H1 (cell line): ENCODE data around the gene MAPK8IP3. TPM values are rescaled to one million over a fixed set of nuclear protein-coding genes. Genes with fewer than 3 reads are reported as not detected.

Source experiments
- ATF3 ChIP-seq: IDR thresholded peaks from 2 replicates; pipeline ENCODE4 v1.6.1; 2011; ENCODE audit warnings: low read depth, mild to moderate bottlenecking, low read length; ENCODE audit not compliant: insufficient read depth
- BRCA1 ChIP-seq: IDR thresholded peaks from 2 replicates; pipeline ENCODE4 v1.6.1; 2012; ENCODE audit warnings: low read depth, low read length, improper control_type of control experiment
- CEBPB ChIP-seq: IDR thresholded peaks from 2 replicates; pipeline ENCODE4 v1.6.1; 2012; ENCODE audit warnings: low read depth, low read length
- EGR1 ChIP-seq: IDR thresholded peaks from 2 replicates; pipeline ENCODE4 v1.6.1; 2011; ENCODE audit warnings: low read depth, low read length, borderline replicate concordance
- FOSL1 ChIP-seq: IDR thresholded peaks from 2 replicates; pipeline ENCODE4 v1.6.1; 2011; ENCODE audit warnings: mild to moderate bottlenecking, low read depth, low read length, moderate library complexity; ENCODE audit not compliant: insufficient read depth
- MAX ChIP-seq: IDR thresholded peaks from 2 replicates; pipeline ENCODE4 v1.6.1; 2012; ENCODE audit warnings: inconsistent platforms
- POU5F1 ChIP-seq: IDR thresholded peaks from 2 replicates; pipeline ENCODE4 v1.6.1; 2011; ENCODE audit warnings: low read depth, mild to moderate bottlenecking, low read length, moderate library complexity
- RBBP5 ChIP-seq: IDR thresholded peaks from 2 replicates; pipeline ENCODE4 v1.7.1; 2012; ENCODE audit warnings: low read depth, mild to moderate bottlenecking, inconsistent platforms, low read length, moderate library complexity, borderline replicate concordance
- YY1 ChIP-seq: IDR thresholded peaks from 2 replicates; pipeline ENCODE4 v1.6.1; 2011; ENCODE audit warnings: low read depth, mild to moderate bottlenecking, low read length
- polyA plus RNA-seq, 7 experiments: library from polyadenylated mRNA; depleted of rRNA in 3 of 7; stranded (reverse) in 5 of 7; unstranded in 2 of 7; fragments of >200 nt in 5 of 7; fragments of 200-250 nt in 2 of 7; gene quantifications; 1 replicate in 5 of 7; 2 replicates in 1 of 7; 4 replicates in 1 of 7; pipeline versions ENCODE4 v1.2.1 to v1.2.3, GENCODE V29; 2011 to 2013; ENCODE audit warnings: missing spikeins in 2 of 7, mixed read lengths in 2 of 7
- total RNA-seq: library from RNA; stranded (reverse); fragmentation: NEBNext Ultra II Directional; extraction: Animal tissue kit (Norgen Biotek cat#: 25700); gene quantifications from 2 replicates; pipeline ENCODE4 v1.2.1, GENCODE V29; 2021

The MAPK8IP3 gene
- total and polyA plus RNA-seq, 2 of the 8 experiments (the other 6 are each of a cell fraction or from before 2014, with no cell fraction given) = 16.9 to 43.4 TPM

- TF ChIP-seq POU5F1 (no peak), FOSL1 (no peak), YY1 (no peak), MAX (no peak), CEBPB (no peak), EGR1 (no peak), RBBP5 (no peak), ATF3 (no peak), BRCA1 (no peak)
These were observed 104.1 kb downstream of the MAPK8IP3 start (continued) for GRCh38 chr16:1810106-1810505.
